IMR-90 (cell line): ENCODE results near the gene PTPN22.

Experiments
- BHLHE40 ChIP-seq: fragments of 150-350 bp; IDR thresholded peaks from 2 replicates; pipeline ENCODE4 v1.6.1; 2016; ENCODE audit warnings: mild to moderate bottlenecking, low read depth, low read length
- CEBPB ChIP-seq: IDR thresholded peaks from 2 replicates; pipeline ENCODE4 v1.6.1; 2012; ENCODE audit warnings: low read depth, low read length, improper control_type of control experiment
- FOS ChIP-seq: fragments of 150-350 bp; IDR thresholded peaks from 2 replicates; pipeline ENCODE4 v1.6.1; 2016; ENCODE audit warnings: low read depth, low read length
- MXI1 ChIP-seq: IDR thresholded peaks from 2 replicates; pipeline ENCODE4 v1.6.1; 2012; ENCODE audit warnings: low read depth, mild to moderate bottlenecking, low read length, moderate library complexity, borderline replicate concordance
- POLR2A ChIP-seq: IDR thresholded peaks from 2 replicates; pipeline ENCODE4 v1.6.1; 2012; ENCODE audit warnings: mild to moderate bottlenecking, low read depth, low read length
- RAD21 ChIP-seq: IDR thresholded peaks from 2 replicates; pipeline ENCODE4 v1.6.1; 2012; ENCODE audit warnings: low read length, improper control_type of control experiment
- RCOR1 ChIP-seq: IDR thresholded peaks from 2 replicates; pipeline ENCODE4 v1.6.1; 2012; ENCODE audit warnings: mild to moderate bottlenecking, low read length, improper control_type of control experiment; ENCODE audit not compliant: insufficient replicate concordance
- RFX5 ChIP-seq: IDR thresholded peaks from 2 replicates; pipeline ENCODE4 v1.8.0; 2012; ENCODE audit warnings: low read depth, mild to moderate bottlenecking, low read length, moderate library complexity
- TF ChIP-seq, protein P1 (sequence below): conservative IDR thresholded peaks from 2 replicates; pipeline ENCODE4 v1.5.1; 2012; ENCODE audit warnings: mild to moderate bottlenecking, low read depth, low read length, improper control_type of control experiment
- TF ChIP-seq, protein P2 (sequence below): fragments of 150-350 bp; IDR thresholded peaks from 2 replicates; pipeline ENCODE4 v1.6.1; 2017; ENCODE audit warnings: mild to moderate bottlenecking, antibody characterized with exemption, low read length, low read depth
- TF ChIP-seq, protein P3 (sequence below): fragments of 150-350 bp; IDR thresholded peaks from 2 replicates; pipeline ENCODE4 v1.6.1; 2016; ENCODE audit warnings: low read depth, mild to moderate bottlenecking, low read length, moderate library complexity, borderline replicate concordance

DNA sequence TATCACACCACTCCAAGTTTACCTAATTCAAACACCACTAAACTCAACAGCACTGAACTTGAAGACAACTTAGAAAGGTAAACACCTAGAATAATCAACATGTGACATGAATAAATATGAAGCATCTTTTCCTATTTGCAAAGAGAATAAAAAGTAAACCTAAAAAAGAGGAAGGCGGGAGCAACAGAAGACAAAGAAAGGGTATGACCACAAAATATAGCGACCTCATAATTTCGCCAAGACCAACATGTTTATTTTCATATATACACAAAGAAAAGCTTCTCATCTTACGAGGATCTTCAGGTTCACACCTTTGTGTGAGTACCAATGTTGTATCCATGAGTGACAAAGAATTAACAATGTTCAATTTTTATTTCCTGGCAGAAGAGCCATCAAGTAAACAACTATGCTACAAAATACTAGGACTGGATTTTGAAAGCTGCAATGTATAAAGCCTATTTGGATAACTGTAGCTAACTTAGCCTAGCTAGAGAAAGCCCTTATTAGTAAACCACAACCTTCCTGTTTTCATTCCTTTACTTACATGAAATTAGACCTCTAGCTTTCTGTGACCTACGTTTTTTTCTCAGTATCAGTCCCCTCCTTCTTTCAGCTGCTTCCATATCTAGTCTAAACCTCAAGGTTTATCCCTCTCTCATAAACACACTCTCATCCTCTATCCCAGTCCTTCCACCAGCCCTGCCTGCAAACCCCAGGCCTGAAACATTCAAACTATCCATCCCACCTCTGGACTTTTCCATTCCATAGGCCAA, 91.0 kb downstream of the PTPN22 start:
- no peak for TF ChIP-seq RFX5
- TF ChIP-seq, protein P1, sequence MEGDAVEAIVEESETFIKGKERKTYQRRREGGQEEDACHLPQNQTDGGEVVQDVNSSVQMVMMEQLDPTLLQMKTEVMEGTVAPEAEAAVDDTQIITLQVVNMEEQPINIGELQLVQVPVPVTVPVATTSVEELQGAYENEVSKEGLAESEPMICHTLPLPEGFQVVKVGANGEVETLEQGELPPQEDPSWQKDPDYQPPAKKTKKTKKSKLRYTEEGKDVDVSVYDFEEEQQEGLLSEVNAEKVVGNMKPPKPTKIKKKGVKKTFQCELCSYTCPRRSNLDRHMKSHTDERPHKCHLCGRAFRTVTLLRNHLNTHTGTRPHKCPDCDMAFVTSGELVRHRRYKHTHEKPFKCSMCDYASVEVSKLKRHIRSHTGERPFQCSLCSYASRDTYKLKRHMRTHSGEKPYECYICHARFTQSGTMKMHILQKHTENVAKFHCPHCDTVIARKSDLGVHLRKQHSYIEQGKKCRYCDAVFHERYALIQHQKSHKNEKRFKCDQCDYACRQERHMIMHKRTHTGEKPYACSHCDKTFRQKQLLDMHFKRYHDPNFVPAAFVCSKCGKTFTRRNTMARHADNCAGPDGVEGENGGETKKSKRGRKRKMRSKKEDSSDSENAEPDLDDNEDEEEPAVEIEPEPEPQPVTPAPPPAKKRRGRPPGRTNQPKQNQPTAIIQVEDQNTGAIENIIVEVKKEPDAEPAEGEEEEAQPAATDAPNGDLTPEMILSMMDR: no peak
- TF ChIP-seq RAD21: no peak
- no peak for TF ChIP-seq BHLHE40
- no peak for TF ChIP-seq POLR2A
- TF ChIP-seq FOS: no peak
- TF ChIP-seq, protein P2, sequence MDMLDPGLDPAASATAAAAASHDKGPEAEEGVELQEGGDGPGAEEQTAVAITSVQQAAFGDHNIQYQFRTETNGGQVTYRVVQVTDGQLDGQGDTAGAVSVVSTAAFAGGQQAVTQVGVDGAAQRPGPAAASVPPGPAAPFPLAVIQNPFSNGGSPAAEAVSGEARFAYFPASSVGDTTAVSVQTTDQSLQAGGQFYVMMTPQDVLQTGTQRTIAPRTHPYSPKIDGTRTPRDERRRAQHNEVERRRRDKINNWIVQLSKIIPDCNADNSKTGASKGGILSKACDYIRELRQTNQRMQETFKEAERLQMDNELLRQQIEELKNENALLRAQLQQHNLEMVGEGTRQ: no peak
- no peak for TF ChIP-seq MXI1
- TF ChIP-seq, protein P3, sequence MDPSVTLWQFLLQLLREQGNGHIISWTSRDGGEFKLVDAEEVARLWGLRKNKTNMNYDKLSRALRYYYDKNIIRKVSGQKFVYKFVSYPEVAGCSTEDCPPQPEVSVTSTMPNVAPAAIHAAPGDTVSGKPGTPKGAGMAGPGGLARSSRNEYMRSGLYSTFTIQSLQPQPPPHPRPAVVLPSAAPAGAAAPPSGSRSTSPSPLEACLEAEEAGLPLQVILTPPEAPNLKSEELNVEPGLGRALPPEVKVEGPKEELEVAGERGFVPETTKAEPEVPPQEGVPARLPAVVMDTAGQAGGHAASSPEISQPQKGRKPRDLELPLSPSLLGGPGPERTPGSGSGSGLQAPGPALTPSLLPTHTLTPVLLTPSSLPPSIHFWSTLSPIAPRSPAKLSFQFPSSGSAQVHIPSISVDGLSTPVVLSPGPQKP: no peak
- TF ChIP-seq RCOR1: no peak
- no peak for TF ChIP-seq CEBPB
